Gastroesophageal sphincter (tissue), 3 donors: ENCODE measurements around the gene GPT2.

Experiments
- POLR2AphosphoS5 ChIP-seq: sonication (generic); formaldehyde crosslinking; IDR thresholded peaks from one replicate; pipeline ENCODE4 v1.6.1; 2017; ENCODE audit warnings: antibody characterized with exemption
- TF ChIP-seq, protein P1 (sequence below), 4 experiments: fragments of 200-600 bp in 2 of 4; fragments of 450-650 bp in 2 of 4; sonication (generic) in 1 of 4; IDR thresholded peaks; one replicate each; pipeline ENCODE4 v1.5.1; 2017 to 2019; ENCODE audit warnings: antibody characterized with exemption in 4 of 4, mild to moderate bottlenecking in 2 of 4, moderate library complexity in 2 of 4

GRCh38 chr16:46855389-46855788 lies 28.8 kb upstream of the GPT2 start:
- TF ChIP-seq, protein P1, sequence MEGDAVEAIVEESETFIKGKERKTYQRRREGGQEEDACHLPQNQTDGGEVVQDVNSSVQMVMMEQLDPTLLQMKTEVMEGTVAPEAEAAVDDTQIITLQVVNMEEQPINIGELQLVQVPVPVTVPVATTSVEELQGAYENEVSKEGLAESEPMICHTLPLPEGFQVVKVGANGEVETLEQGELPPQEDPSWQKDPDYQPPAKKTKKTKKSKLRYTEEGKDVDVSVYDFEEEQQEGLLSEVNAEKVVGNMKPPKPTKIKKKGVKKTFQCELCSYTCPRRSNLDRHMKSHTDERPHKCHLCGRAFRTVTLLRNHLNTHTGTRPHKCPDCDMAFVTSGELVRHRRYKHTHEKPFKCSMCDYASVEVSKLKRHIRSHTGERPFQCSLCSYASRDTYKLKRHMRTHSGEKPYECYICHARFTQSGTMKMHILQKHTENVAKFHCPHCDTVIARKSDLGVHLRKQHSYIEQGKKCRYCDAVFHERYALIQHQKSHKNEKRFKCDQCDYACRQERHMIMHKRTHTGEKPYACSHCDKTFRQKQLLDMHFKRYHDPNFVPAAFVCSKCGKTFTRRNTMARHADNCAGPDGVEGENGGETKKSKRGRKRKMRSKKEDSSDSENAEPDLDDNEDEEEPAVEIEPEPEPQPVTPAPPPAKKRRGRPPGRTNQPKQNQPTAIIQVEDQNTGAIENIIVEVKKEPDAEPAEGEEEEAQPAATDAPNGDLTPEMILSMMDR (IDR thresholded peaks at IDR 0.05), result no peak
- TF ChIP-seq POLR2AphosphoS5, result no peak
